H9 (cell line): ENCODE results near the gene RALGAPA1. TPM values are rescaled to one million over a fixed set of nuclear protein-coding genes. Genes with fewer than 3 reads are reported as not detected.

Experiments
- DNase-seq: peaks from one replicate; pipeline ENCODE4 v3.0.0-alpha.2; 2017
- H2AFZ ChIP-seq: one replicate; pipeline ENCODE4 v1.6.1; 2013; ENCODE audit warnings: mild to moderate bottlenecking, low read length, control low read depth, moderate library complexity
- H2AK5ac ChIP-seq: 2 replicates; pipeline ENCODE4 v1.6.1; 2013; ENCODE audit warnings: low read length, control low read depth, mixed read lengths; ENCODE audit not compliant: insufficient read length
- H2BK120ac ChIP-seq: one replicate; pipeline ENCODE4 v1.6.1; 2013; ENCODE audit warnings: low read depth, mild to moderate bottlenecking, low read length, control low read depth, inconsistent platforms; ENCODE audit not compliant: poor library complexity, severe bottlenecking
- H2BK12ac ChIP-seq: 2 replicates; pipeline ENCODE4 v1.6.1; 2013; ENCODE audit warnings: low read length, control low read depth, mixed read lengths, low read depth; ENCODE audit not compliant: insufficient read length
- H2BK15ac ChIP-seq: 2 replicates; pipeline ENCODE4 v1.6.1; 2013; ENCODE audit warnings: low read depth, low read length, control low read depth
- H2BK20ac ChIP-seq: one replicate; pipeline ENCODE4 v1.6.1; 2013; ENCODE audit warnings: low read depth, mild to moderate bottlenecking, low read length, control low read depth, inconsistent platforms; ENCODE audit not compliant: poor library complexity, severe bottlenecking
- H2BK5ac ChIP-seq: 2 replicates; pipeline ENCODE4 v1.6.1; 2013; ENCODE audit warnings: low read length, control low read depth, mixed read lengths; ENCODE audit not compliant: insufficient read length
- H3K14ac ChIP-seq: 2 replicates; pipeline ENCODE4 v1.6.1; 2013; ENCODE audit warnings: low read length, control low read depth; ENCODE audit not compliant: insufficient read depth
- H3K18ac ChIP-seq: 2 replicates; pipeline ENCODE4 v1.6.1; 2013; ENCODE audit warnings: low read depth, mild to moderate bottlenecking, mixed read lengths, low read length, control low read depth; ENCODE audit not compliant: insufficient read length
- H3K23ac ChIP-seq: 2 replicates; pipeline ENCODE4 v1.6.1; 2013; ENCODE audit warnings: low read length, control low read depth, mixed read lengths, low read depth; ENCODE audit not compliant: insufficient read length
- H3K23me2 ChIP-seq: 2 replicates; pipeline ENCODE4 v1.6.1; 2013; ENCODE audit warnings: low read depth, mild to moderate bottlenecking, mixed read lengths, low read length, control low read depth; ENCODE audit not compliant: insufficient read length, poor library complexity, severe bottlenecking
- H3K27ac ChIP-seq: 2 replicates; pipeline ENCODE4 v1.5.1; 2013; ENCODE audit warnings: low read length, control low read depth, mixed read lengths, low read depth; ENCODE audit not compliant: insufficient read length
- H3K27me3 ChIP-seq: 2 replicates; pipeline ENCODE4 v1.6.1; 2013; ENCODE audit warnings: low read length, control low read depth, inconsistent platforms; ENCODE audit not compliant: insufficient read depth
- H3K4ac ChIP-seq: 2 replicates; pipeline ENCODE4 v1.6.1; 2013; ENCODE audit warnings: low read depth, mild to moderate bottlenecking, control low read depth, inconsistent platforms, low read length, moderate library complexity
- H3K4me1 ChIP-seq: 2 replicates; pipeline ENCODE4 v1.6.1; 2013; ENCODE audit warnings: low read length, control low read depth, inconsistent platforms; ENCODE audit not compliant: insufficient read depth
- H3K4me2 ChIP-seq: 2 replicates; pipeline ENCODE4 v1.6.1; 2013; ENCODE audit warnings: low read length, control low read depth, mixed read lengths; ENCODE audit not compliant: insufficient read length, insufficient read depth
- H3K56ac ChIP-seq: 2 replicates; pipeline ENCODE4 v1.6.1; 2013; ENCODE audit warnings: low read depth, mild to moderate bottlenecking, mixed read lengths, low read length, control low read depth; ENCODE audit not compliant: insufficient read length
- H3K79me1 ChIP-seq: 2 replicates; pipeline ENCODE4 v1.6.1; 2013; ENCODE audit warnings: low read depth, mild to moderate bottlenecking, moderate library complexity, low read length, control low read depth, inconsistent platforms; ENCODE audit not compliant: insufficient read depth, poor library complexity, severe bottlenecking
- H3K79me2 ChIP-seq: 2 replicates; pipeline ENCODE4 v1.6.1; 2013; ENCODE audit warnings: low read length, control low read depth, inconsistent platforms; ENCODE audit not compliant: insufficient read depth
- H3K9ac ChIP-seq: 2 replicates; pipeline ENCODE4 v1.6.1; 2013; ENCODE audit warnings: low read length, control low read depth, mixed read lengths; ENCODE audit not compliant: insufficient read length; ENCODE audit errors: extremely low read depth
- H3K9me3 ChIP-seq: one replicate; pipeline ENCODE4 v1.6.1; 2013; ENCODE audit warnings: low read depth, low read length, inconsistent platforms; ENCODE audit not compliant: control insufficient read depth
- H3T11ph ChIP-seq: one replicate; pipeline ENCODE4 v1.6.1; 2013; ENCODE audit warnings: mild to moderate bottlenecking, low read length, control low read depth, inconsistent platforms
- H4K20me1 ChIP-seq: one replicate; pipeline ENCODE4 v1.6.1; 2013; ENCODE audit not compliant: control insufficient read depth, insufficient read length, insufficient read depth
- H4K5ac ChIP-seq: 2 replicates; pipeline ENCODE4 v1.6.1; 2013; ENCODE audit warnings: low read depth, mild to moderate bottlenecking, mixed read lengths, low read length, control low read depth; ENCODE audit not compliant: insufficient read length
- H4K8ac ChIP-seq: replicated peaks from 2 replicates; pipeline ENCODE4 v1.6.1; 2013; ENCODE audit warnings: low read length, control low read depth, mixed read lengths, low read depth; ENCODE audit not compliant: insufficient read length
- H4K91ac ChIP-seq: 2 replicates; pipeline ENCODE4 v1.6.1; 2013; ENCODE audit warnings: low read depth, mild to moderate bottlenecking, moderate library complexity, mixed read lengths, low read length, control low read depth; ENCODE audit not compliant: insufficient read length
- H3K27ac Mint-ChIP-seq, 3 experiments: 2 replicates in 2 of 3; 3 replicates in 1 of 3; pipeline ENCODE4 v1.8.0; 2020 to 2021; ENCODE audit warnings: mixed read lengths in 3 of 3, mild to moderate bottlenecking in 1 of 3, moderate library complexity in 1 of 3
- H3K27me3 Mint-ChIP-seq: 2 replicates; pipeline ENCODE4 v1.8.0; 2021; ENCODE audit warnings: low read depth, mild to moderate bottlenecking, moderate library complexity, mixed read lengths
- H3K36me3 Mint-ChIP-seq, 3 experiments: 2 replicates in 2 of 3; 3 replicates in 1 of 3; pipeline ENCODE4 v1.8.0; 2020 to 2021; ENCODE audit warnings: low read depth in 3 of 3, mixed read lengths in 3 of 3; ENCODE audit not compliant: insufficient read depth in 1 of 3
- H3K4me1 Mint-ChIP-seq, 2 experiments: 2 replicates each; pipeline ENCODE4 v1.8.0; 2020; ENCODE audit warnings: mixed read lengths in 2 of 2
- H3K4me3 Mint-ChIP-seq, 2 experiments: 2 replicates in 1 of 2; 3 replicates in 1 of 2; pipeline ENCODE4 v1.8.0; 2020 to 2021; ENCODE audit warnings: mild to moderate bottlenecking in 2 of 2, mixed read lengths in 2 of 2, moderate library complexity in 1 of 2
- H3K9me3 Mint-ChIP-seq, 2 experiments: 2 replicates in 1 of 2; 3 replicates in 1 of 2; pipeline ENCODE4 v1.8.0; 2020; ENCODE audit warnings: mild to moderate bottlenecking in 2 of 2, mixed read lengths in 2 of 2, moderate library complexity in 1 of 2
- CTCF ChIP-seq: fragments of 200-600 bp; sonication (generic); conservative IDR thresholded peaks from 3 replicates; pipeline ENCODE4 v1.8.0; 2021; ENCODE audit warnings: antibody characterized with exemption, mild to moderate bottlenecking
- WGBS: extraction: QIAGEN DNeasy Blood & Tissue Kit; methylation state at CpG from one replicate; pipeline ENCODE4 v1.1.7; 2013; ENCODE audit warnings: missing lambda C conversion rate, low lambda C conversion rate, mixed read lengths; ENCODE audit not compliant: insufficient read length; ENCODE audit errors: extremely low coverage; 5-methylcytosine and 5-hydroxymethylcytosine counted together
- total RNA-seq: library from RNA; stranded (reverse); gene quantifications from 2 replicates; pipeline ENCODE4 v1.2.1, GENCODE V29; 2021

Gene RALGAPA1
- total RNA-seq, 1 experiment from 2014 or later: 29.8 TPM

- Histone ChIP-seq H2BK12ac (no peak overlapping the region), H3K27ac (no peak overlapping the region), H3K79me1 (no peaks in the 10 kb centered on the region), H3T11ph (no peak overlapping the region), H2AK5ac (no peak overlapping the region), H4K5ac (no peak overlapping the region), H2BK15ac (no peak overlapping the region), H2AFZ (no peak overlapping the region), H2BK5ac (no peak overlapping the region), H3K23ac (no peak overlapping the region), H3K9ac (no peak overlapping the region), H3K14ac (no peak overlapping the region), H3K18ac (no peak overlapping the region), H2BK20ac (no peak overlapping the region), H3K23me2 (no peaks in the 10 kb centered on the region), H3K9me3 (no peaks in the 10 kb centered on the region), H4K20me1 (no peaks in the 10 kb centered on the region), H3K4me1 (no peaks in the 10 kb centered on the region), H4K8ac (no peak overlapping the region), H3K27me3 (no peaks in the 10 kb centered on the region), H4K91ac (no peak overlapping the region), H3K4ac (no peak overlapping the region), H2BK120ac (no peak overlapping the region), H3K79me2 (no peaks in the 10 kb centered on the region), H3K56ac (no peak overlapping the region), H3K4me2 (no peak overlapping the region)
- Mint-ChIP-seq H3K27ac (no peak overlapping the region), H3K9me3 (no peaks in the 10 kb centered on the region), H3K4me3 (no peak overlapping the region), H3K36me3 (peaks cover 0 to 12% (median 12%) of the 10 kb centered on the region in 3 experiments; a peak in 3 of 7 replicates), H3K27me3 (no peaks in the 10 kb centered on the region), H3K4me1 (peaks cover 0 to 4% of the 10 kb centered on the region in 2 experiments; a peak in 2 of 4 replicates)
- no peak for DNase-seq
- no peak for TF ChIP-seq CTCF
- no CpG with 5 or more reads among the region's 1 CpG for WGBS
These were observed 66.7 kb downstream of the RALGAPA1 start for GRCh38 chr14:35742442-35742841.
